ENCODE measurements around the gene NDE1.
A peak's percentile ranks its signal among the peaks of the same experiment; 100 is the strongest.

NDE1 gene

GRCh38 chr16:15621456-15621855 lies 28.6 kb upstream of the NDE1 start:
- H3K4me3 ChIP-seq (ENCODE audit: extremely low read depth, insufficient read depth, low read length, poor library complexity, severe bottlenecking), result no peak overlapping the region
- peaks cover 3% of the 10 kb centered on the region for H3K4me1 ChIP-seq (ENCODE audit: control insufficient read depth, insufficient read depth, low read length, poor library complexity, severe bottlenecking)
- no peak overlapping the region for H3K27ac ChIP-seq (ENCODE audit: low read depth, low read length, severe bottlenecking)
- H3K36me3 ChIP-seq (ENCODE audit: control insufficient read depth, insufficient read depth, low read length), result peaks cover 94% of the 10 kb centered on the region
- H3K9me3 ChIP-seq (ENCODE audit: control insufficient read depth, low read length), result no peaks in the 10 kb centered on the region
- WGBS, 2 experiments (ENCODE audit: insufficient coverage in 2 of 2), result 94 to 100% methylated on average over 3 of the region's 4 CpGs

GRCh38 chr16:15621889-15622288 lies 28.2 kb upstream of the NDE1 start:
- Histone ChIP-seq H3K4me1 (ENCODE audit: control insufficient read depth, insufficient read depth, low read length, poor library complexity, severe bottlenecking) (peaks cover 3% of the 10 kb centered on the region), H3K9me3 (ENCODE audit: control insufficient read depth, low read length) (no peaks in the 10 kb centered on the region), H3K36me3 (ENCODE audit: control insufficient read depth, insufficient read depth, low read length) (peaks cover 90% of the 10 kb centered on the region), H3K4me3 (ENCODE audit: extremely low read depth, insufficient read depth, low read length, poor library complexity, severe bottlenecking) (no peak overlapping the region), H3K27ac (ENCODE audit: low read depth, low read length, severe bottlenecking) (no peak overlapping the region)
- 96 to 100% methylated on average over 6 to 7 of the region's 8 CpGs for WGBS, 2 experiments (ENCODE audit: insufficient coverage in 2 of 2)

- 100% methylated on average over 1 of the region's 2 CpGs; no CpG with 5 or more reads in 1 of the 2 experiments for WGBS, 2 experiments (ENCODE audit: insufficient coverage in 2 of 2)
- Histone ChIP-seq H3K4me1 (ENCODE audit: control insufficient read depth, insufficient read depth, low read length, poor library complexity, severe bottlenecking) (no peaks in the 10 kb centered on the region), H3K9me3 (ENCODE audit: control insufficient read depth, low read length) (no peaks in the 10 kb centered on the region), H3K36me3 (ENCODE audit: control insufficient read depth, insufficient read depth, low read length) (peaks cover 83% of the 10 kb centered on the region), H3K4me3 (ENCODE audit: extremely low read depth, insufficient read depth, low read length, poor library complexity, severe bottlenecking) (no peak overlapping the region), H3K27ac (ENCODE audit: low read depth, low read length, severe bottlenecking) (no peak overlapping the region)
Measured at GRCh38 chr16:15631730-15632409, 18.2 kb upstream of the NDE1 start.

GRCh38 chr16:15635926-15636325 lies 14.1 kb upstream of the NDE1 start:
- Histone ChIP-seq H3K4me1 (ENCODE audit: control insufficient read depth, insufficient read depth, low read length, poor library complexity, severe bottlenecking) (no peaks in the 10 kb centered on the region), H3K4me3 (ENCODE audit: extremely low read depth, insufficient read depth, low read length, poor library complexity, severe bottlenecking) (no peak overlapping the region), H3K9me3 (ENCODE audit: control insufficient read depth, low read length) (no peaks in the 10 kb centered on the region), H3K27ac (ENCODE audit: low read depth, low read length, severe bottlenecking) (no peak overlapping the region), H3K36me3 (ENCODE audit: control insufficient read depth, insufficient read depth, low read length) (peaks cover 85% of the 10 kb centered on the region)
- 95 to 97% methylated on average over 6 to 8 of the region's 9 CpGs for WGBS, 2 experiments (ENCODE audit: insufficient coverage in 2 of 2)

- Histone ChIP-seq H3K36me3 (ENCODE audit: control insufficient read depth, insufficient read depth, low read length) (peaks cover 80% of the 10 kb centered on the region), H3K4me1 (ENCODE audit: control insufficient read depth, insufficient read depth, low read length, poor library complexity, severe bottlenecking) (no peaks in the 10 kb centered on the region), H3K27ac (ENCODE audit: low read depth, low read length, severe bottlenecking) (no peak overlapping the region), H3K9me3 (ENCODE audit: control insufficient read depth, low read length) (no peaks in the 10 kb centered on the region), H3K4me3 (ENCODE audit: extremely low read depth, insufficient read depth, low read length, poor library complexity, severe bottlenecking) (no peak overlapping the region)
Measured at GRCh38 chr16:15636392-15636873, 13.6 kb upstream of the NDE1 start.

- Histone ChIP-seq H3K36me3 (ENCODE audit: control insufficient read depth, insufficient read depth, low read length) (peaks cover 54% of the 10 kb centered on the region), H3K4me1 (ENCODE audit: control insufficient read depth, insufficient read depth, low read length, poor library complexity, severe bottlenecking) (peaks cover 9% of the 10 kb centered on the region), H3K9me3 (ENCODE audit: control insufficient read depth, low read length) (no peaks in the 10 kb centered on the region), H3K4me3 (ENCODE audit: extremely low read depth, insufficient read depth, low read length, poor library complexity, severe bottlenecking) (no peak overlapping the region), H3K27ac (ENCODE audit: low read depth, low read length, severe bottlenecking) (no peak overlapping the region)
- 90 to 95% methylated on average over 5 to 11 of the region's 11 CpGs for WGBS, 2 experiments (ENCODE audit: insufficient coverage in 2 of 2)
Measured at GRCh38 chr16:15639061-15639568, 10.9 kb upstream of the NDE1 start.

GRCh38 chr16:15640966-15641365 lies 9.1 kb upstream of the NDE1 start:
- Histone ChIP-seq H3K27ac (ENCODE audit: low read depth, low read length, severe bottlenecking) (no peak overlapping the region), H3K4me1 (ENCODE audit: control insufficient read depth, insufficient read depth, low read length, poor library complexity, severe bottlenecking) (peaks cover 13% of the 10 kb centered on the region), H3K4me3 (ENCODE audit: extremely low read depth, insufficient read depth, low read length, poor library complexity, severe bottlenecking) (no peak overlapping the region), H3K9me3 (ENCODE audit: control insufficient read depth, low read length) (no peaks in the 10 kb centered on the region), H3K36me3 (ENCODE audit: control insufficient read depth, insufficient read depth, low read length) (peaks cover 35% of the 10 kb centered on the region)
- 93 to 100% methylated on average over 2 to 3 of the region's 4 CpGs for WGBS, 2 experiments (ENCODE audit: insufficient coverage in 2 of 2)

- peaks cover 25% of the 10 kb centered on the region for H3K36me3 ChIP-seq (ENCODE audit: control insufficient read depth, insufficient read depth, low read length)
- H3K4me3 ChIP-seq (ENCODE audit: extremely low read depth, insufficient read depth, low read length, poor library complexity, severe bottlenecking), result peak overlapping the region; percentile 78
- 37 to 38% methylated on average over 11 to 13 of the region's 15 CpGs for WGBS, 2 experiments (ENCODE audit: insufficient coverage in 2 of 2)
- H3K4me1 ChIP-seq (ENCODE audit: control insufficient read depth, insufficient read depth, low read length, poor library complexity, severe bottlenecking), result peaks cover 13% of the 10 kb centered on the region
- peak overlapping the region; percentile 97 for H3K27ac ChIP-seq (ENCODE audit: low read depth, low read length, severe bottlenecking)
- no peaks in the 10 kb centered on the region for H3K9me3 ChIP-seq (ENCODE audit: control insufficient read depth, low read length)
Measured at GRCh38 chr16:15641753-15642556, 8.1 kb upstream of the NDE1 start.

- H3K4me3 ChIP-seq (ENCODE audit: extremely low read depth, insufficient read depth, low read length, poor library complexity, severe bottlenecking), result peak overlapping the region; percentile 78
- WGBS, 2 experiments (ENCODE audit: insufficient coverage in 2 of 2), result 0% methylated on average over 16 to 17 of the region's 23 CpGs
- H3K9me3 ChIP-seq (ENCODE audit: control insufficient read depth, low read length), result no peaks in the 10 kb centered on the region
- peak overlapping the region; percentile 97 for H3K27ac ChIP-seq (ENCODE audit: low read depth, low read length, severe bottlenecking)
- peaks cover 19% of the 10 kb centered on the region for H3K36me3 ChIP-seq (ENCODE audit: control insufficient read depth, insufficient read depth, low read length)
- peaks cover 13% of the 10 kb centered on the region for H3K4me1 ChIP-seq (ENCODE audit: control insufficient read depth, insufficient read depth, low read length, poor library complexity, severe bottlenecking)
Measured at GRCh38 chr16:15642557-15643047, 7.4 kb upstream of the NDE1 start.

GRCh38 chr16:15643048-15643945 lies 6.7 kb upstream of the NDE1 start, which contains the start of gene MARF1:
MARF1 (minus strand) TSS chr16:15643154; CDS start chr16:15639233, 3,921 bp downstream.
- H3K27ac ChIP-seq (ENCODE audit: low read depth, low read length, severe bottlenecking), result peak within 1 kb of the TSS; percentile 97
- peak within 1 kb of the TSS; percentile 78 for H3K4me3 ChIP-seq (ENCODE audit: extremely low read depth, insufficient read depth, low read length, poor library complexity, severe bottlenecking)
- peaks cover 13% of the 10 kb centered on the region for H3K4me1 ChIP-seq (ENCODE audit: control insufficient read depth, insufficient read depth, low read length, poor library complexity, severe bottlenecking)
- 5% methylated on average over 20 to 30 of the region's 58 CpGs for WGBS, 2 experiments (ENCODE audit: insufficient coverage in 2 of 2)
- H3K36me3 ChIP-seq (ENCODE audit: control insufficient read depth, insufficient read depth, low read length), result peaks cover 12% of the 10 kb centered on the region
- H3K9me3 ChIP-seq (ENCODE audit: control insufficient read depth, low read length), result no peaks in the 10 kb centered on the region

Data from mesodermal cell (in vitro differentiated cells).